ENCODE results near the gene ATN1. TPM values are rescaled to one million over a fixed set of nuclear protein-coding genes. Genes with fewer than 3 reads are reported as not detected.

ATN1 gene
- total RNA-seq, 1 donor from 2014 or later = 149 TPM

GRCh38 chr12:6952863-6953441, 25.2 kb downstream of the ATN1 start:
- peak overlapping the region; percentile 60 for H3K4me3 ChIP-seq
- intact Hi-C loops (cut with DNase I) = no loop called here
- H3K27ac ChIP-seq = peak overlapping the region; percentile 89
- ATAC-seq = no peak
- no peaks in the 10 kb centered on the region for H3K27me3 ChIP-seq
- H3K4me1 ChIP-seq = peaks cover 36% of the 10 kb centered on the region
- no peaks in the 10 kb centered on the region for H3K9me3 ChIP-seq
- no peaks in the 10 kb centered on the region for H3K36me3 ChIP-seq
- no peak for TF ChIP-seq CTCF (IDR thresholded peaks at IDR 0.05)
- DNase-seq = peak; percentile 48

- Histone ChIP-seq H3K4me3 (peak overlapping the region; percentile 60), H3K36me3 (no peaks in the 10 kb centered on the region), H3K27ac (peak overlapping the region; percentile 89), H3K4me1 (peaks cover 42% of the 10 kb centered on the region), H3K9me3 (no peaks in the 10 kb centered on the region), H3K27me3 (no peaks in the 10 kb centered on the region)
- ATAC-seq (peak; percentile 57), DNase-seq (peak; percentile 77)
- no peak for TF ChIP-seq CTCF (IDR thresholded peaks at IDR 0.05)
- intact Hi-C loops (cut with DNase I) = no loop called here
Observed at GRCh38 chr12:6953442-6954315, 25.9 kb downstream of the ATN1 start.

- peak overlapping the region; percentile 55 for H3K27ac ChIP-seq
- ATAC-seq = no peak
Observed at GRCh38 chr12:6954316-6955107, 26.8 kb downstream of the ATN1 start.

GRCh38 chr12:6955108-6956020, 27.6 kb downstream of the ATN1 start:
- Histone ChIP-seq H3K27ac (peak overlapping the region; percentile 55), H3K27me3 (no peaks in the 10 kb centered on the region), H3K4me3 (no peak overlapping the region), H3K4me1 (peaks cover 48% of the 10 kb centered on the region), H3K9me3 (no peaks in the 10 kb centered on the region), H3K36me3 (no peaks in the 10 kb centered on the region)
- intact Hi-C loops (cut with DNase I) = no loop called here
- TF ChIP-seq CTCF (IDR thresholded peaks at IDR 0.05) = no peak
- DNase-seq = peak; percentile 58
- no peak for ATAC-seq

More at GRCh38 chr12:6954316-6955107, 26.8 kb downstream of the ATN1 start:
- no peaks in the 10 kb centered on the region for H3K27me3 ChIP-seq
- H3K4me3 ChIP-seq = peak overlapping the region; percentile 60
- H3K9me3 ChIP-seq = no peaks in the 10 kb centered on the region
- no peak for TF ChIP-seq CTCF (IDR thresholded peaks at IDR 0.05)
- intact Hi-C loops (cut with DNase I) = no loop called here
- peak; percentile 60 for DNase-seq
- H3K36me3 ChIP-seq = no peaks in the 10 kb centered on the region
- peaks cover 44% of the 10 kb centered on the region for H3K4me1 ChIP-seq
